Osteocyte (in vitro differentiated cells): Measurements from ENCODE around the gene SMIM17. TPM values are rescaled to one million over a fixed set of nuclear protein-coding genes. Genes with fewer than 3 reads are reported as not detected.

Experiments
- DNase-seq: peaks from one replicate; pipeline ENCODE4 v3.0.0; 2021; ENCODE audit warnings: mixed read lengths; ENCODE audit not compliant: unreplicated experiment; ENCODE audit errors: extremely low spot score
- H3K27ac Mint-ChIP-seq: one replicate; pipeline ENCODE4 v1.8.0; 2021; ENCODE audit warnings: mild to moderate bottlenecking, mixed read lengths; ENCODE audit not compliant: unreplicated experiment
- H3K27me3 Mint-ChIP-seq: one replicate; pipeline ENCODE4 v1.8.0; 2021; ENCODE audit warnings: mixed read lengths; ENCODE audit not compliant: unreplicated experiment
- H3K36me3 Mint-ChIP-seq: one replicate; pipeline ENCODE4 v1.8.0; 2021; ENCODE audit warnings: mixed read lengths; ENCODE audit not compliant: unreplicated experiment
- H3K4me1 Mint-ChIP-seq: one replicate; pipeline ENCODE4 v1.8.0; 2021; ENCODE audit warnings: mixed read lengths; ENCODE audit not compliant: unreplicated experiment
- H3K4me3 Mint-ChIP-seq: one replicate; pipeline ENCODE4 v1.8.0; 2021; ENCODE audit warnings: mild to moderate bottlenecking, moderate library complexity, mixed read lengths; ENCODE audit not compliant: unreplicated experiment
- H3K9me3 Mint-ChIP-seq: one replicate; pipeline ENCODE4 v1.8.0; 2021; ENCODE audit warnings: mixed read lengths; ENCODE audit not compliant: unreplicated experiment
- total RNA-seq: library from RNA; stranded (reverse); gene quantifications from 2 replicates; pipeline ENCODE4 v1.2.1, GENCODE V29; 2021
- TF ChIP-seq, protein P1 (sequence below): fragments of 200-600 bp; sonication (generic); IDR thresholded peaks from 2 replicates; pipeline ENCODE4 v1.5.0; 2021; ENCODE audit warnings: antibody characterized with exemption, mild to moderate bottlenecking, moderate library complexity

The SMIM17 gene
- total RNA-seq, 1 donor from 2014 or later, result 0.32 TPM

DNA sequence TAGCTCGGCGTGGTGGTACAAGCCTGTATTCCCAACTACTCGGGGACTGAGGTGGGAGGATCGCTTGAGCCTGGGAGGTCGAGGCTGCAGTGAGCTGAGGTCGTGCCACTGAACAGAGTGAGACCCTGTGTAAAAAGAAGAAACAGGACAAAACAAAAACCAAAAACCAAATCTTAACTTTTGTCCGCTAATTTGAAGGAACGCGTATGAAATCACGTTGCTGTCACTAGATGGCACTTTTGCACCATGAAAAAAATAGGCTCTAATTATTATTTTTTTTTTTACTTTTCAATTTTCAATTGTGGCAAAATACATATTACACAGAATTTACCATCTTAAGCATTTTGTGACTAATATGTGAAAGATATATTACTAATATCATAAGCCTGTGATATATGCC, 46.2 kb downstream of the SMIM17 start:
- Mint-ChIP-seq H3K27ac (no peak overlapping the region), H3K9me3 (peaks cover 43% of the 10 kb centered on the region)

GRCh38 chr19:56690670-56691069, 47.7 kb downstream of the SMIM17 start:
- no peak overlapping the region for H3K4me3 Mint-ChIP-seq
- H3K9me3 Mint-ChIP-seq, result peaks cover 39% of the 10 kb centered on the region
- TF ChIP-seq, protein P1, sequence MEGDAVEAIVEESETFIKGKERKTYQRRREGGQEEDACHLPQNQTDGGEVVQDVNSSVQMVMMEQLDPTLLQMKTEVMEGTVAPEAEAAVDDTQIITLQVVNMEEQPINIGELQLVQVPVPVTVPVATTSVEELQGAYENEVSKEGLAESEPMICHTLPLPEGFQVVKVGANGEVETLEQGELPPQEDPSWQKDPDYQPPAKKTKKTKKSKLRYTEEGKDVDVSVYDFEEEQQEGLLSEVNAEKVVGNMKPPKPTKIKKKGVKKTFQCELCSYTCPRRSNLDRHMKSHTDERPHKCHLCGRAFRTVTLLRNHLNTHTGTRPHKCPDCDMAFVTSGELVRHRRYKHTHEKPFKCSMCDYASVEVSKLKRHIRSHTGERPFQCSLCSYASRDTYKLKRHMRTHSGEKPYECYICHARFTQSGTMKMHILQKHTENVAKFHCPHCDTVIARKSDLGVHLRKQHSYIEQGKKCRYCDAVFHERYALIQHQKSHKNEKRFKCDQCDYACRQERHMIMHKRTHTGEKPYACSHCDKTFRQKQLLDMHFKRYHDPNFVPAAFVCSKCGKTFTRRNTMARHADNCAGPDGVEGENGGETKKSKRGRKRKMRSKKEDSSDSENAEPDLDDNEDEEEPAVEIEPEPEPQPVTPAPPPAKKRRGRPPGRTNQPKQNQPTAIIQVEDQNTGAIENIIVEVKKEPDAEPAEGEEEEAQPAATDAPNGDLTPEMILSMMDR, result no peak
- no peak for DNase-seq
- no peaks in the 10 kb centered on the region for H3K4me1 Mint-ChIP-seq
- no peak overlapping the region for H3K27ac Mint-ChIP-seq
- no peaks in the 10 kb centered on the region for H3K36me3 Mint-ChIP-seq
- H3K27me3 Mint-ChIP-seq, result no peaks in the 10 kb centered on the region

More for the DNA sequence above, 46.2 kb downstream of the SMIM17 start:
- Mint-ChIP-seq H3K4me1 (no peaks in the 10 kb centered on the region), H3K27me3 (no peaks in the 10 kb centered on the region), H3K36me3 (no peaks in the 10 kb centered on the region), H3K4me3 (no peak overlapping the region)
- TF ChIP-seq, protein P1, result no peak
- no peak for DNase-seq

GRCh38 chr19:56692206-56692895, 49.4 kb downstream of the SMIM17 start:
- Mint-ChIP-seq H3K27me3 (no peaks in the 10 kb centered on the region), H3K36me3 (no peaks in the 10 kb centered on the region), H3K4me3 (no peak overlapping the region), H3K9me3 (peaks cover 35% of the 10 kb centered on the region), H3K27ac (no peak overlapping the region), H3K4me1 (no peaks in the 10 kb centered on the region)
- TF ChIP-seq, protein P1, result no peak
- DNase-seq, result no peak

GRCh38 chr19:56699552-56699951, 56.6 kb downstream of the SMIM17 start:
- DNase-seq, result no peak
- Mint-ChIP-seq H3K27ac (no peak overlapping the region), H3K36me3 (peaks cover 2% of the 10 kb centered on the region), H3K27me3 (no peaks in the 10 kb centered on the region), H3K4me3 (no peak overlapping the region), H3K4me1 (no peaks in the 10 kb centered on the region), H3K9me3 (peaks cover 37% of the 10 kb centered on the region)
- TF ChIP-seq, protein P1, result no peak

GRCh38 chr19:56701895-56702294, 58.9 kb downstream of the SMIM17 start:
- peaks cover 47% of the 10 kb centered on the region for H3K9me3 Mint-ChIP-seq
- H3K4me3 Mint-ChIP-seq, result no peak overlapping the region
- no peak for DNase-seq
- TF ChIP-seq, protein P1, result no peak
- H3K4me1 Mint-ChIP-seq, result no peaks in the 10 kb centered on the region
- no peaks in the 10 kb centered on the region for H3K27me3 Mint-ChIP-seq
- H3K36me3 Mint-ChIP-seq, result peaks cover 2% of the 10 kb centered on the region
- H3K27ac Mint-ChIP-seq, result no peak overlapping the region
